Ectodermal cell (in vitro differentiated cells): ENCODE results near the gene BACE1-AS.
"Not testable (repeated sequence)": the region's sequence is repeated elsewhere in the genome, so short reads cannot be mapped to it uniquely, and the experiment has no call there.

Source experiments
- H3K27ac ChIP-seq: 2 replicates; pipeline ENCODE4 v1.7.0; 2013; ENCODE audit warnings: mild to moderate bottlenecking, low read depth, low read length; ENCODE audit not compliant: insufficient read depth, poor library complexity, severe bottlenecking
- H3K27me3 ChIP-seq: 2 replicates; pipeline ENCODE4 v1.7.0; 2013; ENCODE audit warnings: mild to moderate bottlenecking, low read length; ENCODE audit not compliant: insufficient read depth, control insufficient read depth, poor library complexity, severe bottlenecking
- H3K36me3 ChIP-seq: one replicate; pipeline ENCODE4 v1.7.0; 2013; ENCODE audit warnings: low read length; ENCODE audit not compliant: control insufficient read depth, insufficient read depth
- H3K4me1 ChIP-seq: one replicate; pipeline ENCODE4 v1.7.0; 2013; ENCODE audit warnings: low read length; ENCODE audit not compliant: control insufficient read depth, insufficient read depth
- H3K4me3 ChIP-seq: 2 replicates; pipeline ENCODE4 v1.7.0; 2013; ENCODE audit warnings: low read depth, low read length, control low read depth; ENCODE audit not compliant: insufficient read depth
- H3K9me3 ChIP-seq: 2 replicates; pipeline ENCODE4 v1.7.0; 2013; ENCODE audit warnings: mild to moderate bottlenecking, low read length, moderate library complexity; ENCODE audit not compliant: control insufficient read depth
- WGBS, 2 experiments: methylation state at CpG; one replicate each; pipeline ENCODE4 v1.1.7; 2013; ENCODE audit warnings: missing lambda C conversion rate in 2 of 2; 5-methylcytosine and 5-hydroxymethylcytosine counted together

The BACE1-AS gene

GRCh38 chr11:117316197-117316961 is 25.2 kb downstream of the BACE1-AS start, which contains the start of gene BACE1:
Gene BACE1 (minus strand): TSS chr11:117316256. CDS start chr11:117315795, 461 bp downstream.
- Histone ChIP-seq H3K36me3 (no peaks in the 10 kb centered on the region), H3K9me3 (no peaks in the 10 kb centered on the region), H3K27ac (no peak within 1 kb of the TSS), H3K27me3 (peaks cover 7% of the 10 kb centered on the region), H3K4me3 (peak within 1 kb of the TSS; percentile 67), H3K4me1 (peaks cover 7% of the 10 kb centered on the region)
- WGBS, 2 experiments, result 15% methylated on average over 29 of the region's 29 CpGs

- H3K4me1 ChIP-seq, result peaks cover 7% of the 10 kb centered on the region
- 89 to 92% methylated on average over 7 of the region's 7 CpGs for WGBS, 2 experiments
- no peaks in the 10 kb centered on the region for H3K36me3 ChIP-seq
- H3K9me3 ChIP-seq, result no peaks in the 10 kb centered on the region
- no peak overlapping the region for H3K27ac ChIP-seq
- no peak overlapping the region for H3K4me3 ChIP-seq
- peaks cover 7% of the 10 kb centered on the region for H3K27me3 ChIP-seq
These were observed 27.6 kb downstream of the BACE1-AS start for GRCh38 chr11:117318738-117319137.

GRCh38 chr11:117319214-117319840 is 28.2 kb downstream of the BACE1-AS start:
- WGBS, 2 experiments, result 90 to 91% methylated on average over 5 of the region's 5 CpGs
- no peaks in the 10 kb centered on the region for H3K36me3 ChIP-seq
- no peaks in the 10 kb centered on the region for H3K9me3 ChIP-seq
- no peak overlapping the region for H3K4me3 ChIP-seq
- H3K27ac ChIP-seq, result no peak overlapping the region
- peaks cover 7% of the 10 kb centered on the region for H3K4me1 ChIP-seq
- peaks cover 7% of the 10 kb centered on the region for H3K27me3 ChIP-seq

- not testable (repeated sequence) for H3K9me3 ChIP-seq, H3K27ac ChIP-seq, H3K27me3 ChIP-seq, H3K4me1 ChIP-seq, H3K36me3 ChIP-seq
- H3K4me3 ChIP-seq, result peak overlapping the region; percentile 54
- 19 to 24% methylated on average over 5 of the region's 5 CpGs for WGBS, 2 experiments
These were observed 36.1 kb downstream of the BACE1-AS start for GRCh38 chr11:117327255-117327566.

GRCh38 chr11:117327567-117328374 is 36.6 kb downstream of the BACE1-AS start, which contains the start of gene CEP164:
Gene CEP164 (plus strand): TSS chr11:117327854. CDS start chr11:117338587, 10,733 bp downstream.
- WGBS, 2 experiments, result 0 to 1% methylated on average over 64 of the region's 64 CpGs
- H3K4me1 ChIP-seq, result peaks cover 7% of the 10 kb centered on the region
- no peaks in the 10 kb centered on the region for H3K9me3 ChIP-seq
- H3K27me3 ChIP-seq, result no peaks in the 10 kb centered on the region
- H3K4me3 ChIP-seq, result peak within 1 kb of the TSS; percentile 54
- no peak within 1 kb of the TSS for H3K27ac ChIP-seq
- no peaks in the 10 kb centered on the region for H3K36me3 ChIP-seq

GRCh38 chr11:117328375-117329010 is 37.3 kb downstream of the BACE1-AS start:
- no peak overlapping the region for H3K27ac ChIP-seq
- H3K36me3 ChIP-seq, result no peaks in the 10 kb centered on the region
- H3K4me1 ChIP-seq, result peaks cover 7% of the 10 kb centered on the region
- 31 to 33% methylated on average over 15 of the region's 15 CpGs for WGBS, 2 experiments
- peak overlapping the region; percentile 54 for H3K4me3 ChIP-seq
- H3K27me3 ChIP-seq, result no peaks in the 10 kb centered on the region
- H3K9me3 ChIP-seq, result no peaks in the 10 kb centered on the region

- Histone ChIP-seq H3K27me3 (no peaks in the 10 kb centered on the region), H3K36me3 (no peaks in the 10 kb centered on the region), H3K9me3 (no peaks in the 10 kb centered on the region), H3K27ac (no peak overlapping the region), H3K4me3 (no peak overlapping the region), H3K4me1 (peaks cover 7% of the 10 kb centered on the region)
- WGBS, 2 experiments, result 66 to 74% methylated on average over 2 of the region's 2 CpGs
These were observed 41.7 kb downstream of the BACE1-AS start for GRCh38 chr11:117332843-117333242.

- Histone ChIP-seq H3K4me1 (peaks cover 3% of the 10 kb centered on the region), H3K36me3 (peaks cover 7% of the 10 kb centered on the region), H3K27ac (no peak overlapping the region), H3K4me3 (no peak overlapping the region), H3K27me3 (no peaks in the 10 kb centered on the region), H3K9me3 (no peaks in the 10 kb centered on the region)
- WGBS, 2 experiments, result 90 to 95% methylated on average over 9 of the region's 9 CpGs
These were observed 42.8 kb downstream of the BACE1-AS start for GRCh38 chr11:117333917-117334316.

- WGBS, 2 experiments, result 84 to 88% methylated on average over 6 of the region's 6 CpGs
- no peaks in the 10 kb centered on the region for H3K27me3 ChIP-seq
- no peak overlapping the region for H3K4me3 ChIP-seq
- H3K27ac ChIP-seq, result no peak overlapping the region
- H3K4me1 ChIP-seq, result no peaks in the 10 kb centered on the region
- peaks cover 7% of the 10 kb centered on the region for H3K36me3 ChIP-seq
- H3K9me3 ChIP-seq, result no peaks in the 10 kb centered on the region
These were observed 43.8 kb downstream of the BACE1-AS start for GRCh38 chr11:117334896-117335295.
